A549 treated with AZD2906 at 1 μM for 4 hours (cell line): ENCODE measurements around the gene SMPD2. TPM values are rescaled to one million over a fixed set of nuclear protein-coding genes. Genes with fewer than 3 reads are reported as not detected.

ENCODE experiments used
- total RNA-seq: library from RNA; stranded (reverse); fragments of 200-300 nt; extraction: Qiagen RNA extraction; gene quantifications from 5 replicates; pipeline ENCODE4 v1.2.3, GENCODE V29; 2022

Gene SMPD2
- total RNA-seq, result 13.3 to 15.8 TPM (median 14.5 TPM) in 5 replicates

GRCh38 chr6:109440331-109441068 is at the start of gene SMPD2, which contains the start of gene PPIL6:
Gene SMPD2, plus strand, starts transcription at chr6:109440724. Its CDS starts 398 bp downstream, at chr6:109441122.
Gene PPIL6, minus strand, starts transcription at chr6:109440628. Its CDS starts 38 bp downstream, at chr6:109440590.

DNA sequence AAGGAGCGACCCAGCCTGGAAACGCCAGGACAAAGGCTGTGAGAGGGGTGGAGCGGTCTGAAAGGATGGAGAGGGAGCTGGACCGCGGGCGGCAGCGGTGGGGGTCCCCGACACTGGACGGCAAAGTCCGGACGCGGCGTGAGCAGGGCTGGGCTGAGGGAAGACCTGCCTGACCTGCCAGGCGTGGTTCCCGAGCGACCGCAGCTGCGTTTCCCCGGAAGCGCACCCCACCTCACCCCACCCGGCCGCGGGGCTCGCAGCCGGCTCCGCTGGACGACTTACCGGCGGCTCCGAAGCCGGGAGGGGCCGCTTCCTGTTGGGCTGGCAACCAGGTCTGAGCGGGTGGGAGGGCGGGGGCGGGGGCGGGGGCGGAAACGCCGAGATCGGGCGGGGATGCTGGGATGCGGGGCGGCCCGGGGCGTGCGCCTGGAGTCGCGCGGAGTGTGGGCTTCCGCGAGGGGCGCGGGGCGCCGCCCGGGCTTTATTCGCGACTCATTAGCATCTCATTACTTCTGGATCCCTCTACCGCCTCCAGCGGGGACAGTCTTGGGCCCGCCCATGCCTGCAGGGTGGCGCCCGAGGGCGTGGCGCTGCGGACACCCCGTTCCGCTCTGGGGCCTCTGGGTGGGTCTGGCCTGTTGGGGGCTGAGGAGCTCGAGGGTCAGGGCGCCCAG is 15.1 kb downstream of the SMPD2 start, which contains the start of gene MICAL1:
Gene MICAL1, minus strand, starts transcription at position 336 of the 674 bp plus-strand sequence. CDS start 1,576 bp downstream, outside the sequence.

GRCh38 chr6:109482905-109483734 is 42.6 kb downstream of the SMPD2 start, which contains the start of gene ZBTB24:
Gene ZBTB24, minus strand, starts transcription at chr6:109483219. Its CDS starts 1,193 bp downstream, at chr6:109482026.

Other genes with a start within 250 kb of the SMPD2 start
- gene CD164, start 58.3 kb upstream of the SMPD2 start, total RNA-seq, result 96.5 to 110 TPM (median 108 TPM) in 5 replicates
- 3.1 to 3.7 TPM (median 3.5 TPM) in 5 replicates for gene PPIL6, start 96 bp upstream of the SMPD2 start, total RNA-seq
- 12.1 to 20.2 TPM (median 16.0 TPM) in 5 replicates for gene MICAL1, start 15.0 kb downstream of the SMPD2 start, total RNA-seq
- 4.0 to 5.6 TPM (median 4.7 TPM) in 5 replicates for gene ZBTB24, start 42.5 kb downstream of the SMPD2 start, total RNA-seq